Astrocyte (in vitro differentiated cells and primary cell): ENCODE results near the gene ITGAV. TPM values are rescaled to one million over a fixed set of nuclear protein-coding genes. Genes with fewer than 3 reads are reported as not detected.

Experiments
- DNase-seq: peaks from one replicate; pipeline ENCODE4 v3.0.0-alpha.2; 2010; ENCODE audit warnings: low read depth
- FAIRE-seq: peaks from 2 replicates; lab custom pipeline; 2011; peaks lifted over from hg19 to GRCh38; lab: Jason Lieb, UNC
- H2AFZ ChIP-seq: 2 replicates; pipeline ENCODE4 v1.6.0; 2012; ENCODE audit warnings: low read depth, low read length, inconsistent platforms
- H3K27ac ChIP-seq: 2 replicates; pipeline ENCODE4 v1.5.1; 2011; ENCODE audit warnings: low read depth, low read length, inconsistent platforms
- H3K27me3 ChIP-seq: 2 replicates; pipeline ENCODE4 v1.6.0; 2011; ENCODE audit warnings: low read length, inconsistent platforms; ENCODE audit not compliant: insufficient read depth
- H3K36me3 ChIP-seq: 2 replicates; pipeline ENCODE4 v1.5.1; 2011; ENCODE audit warnings: low read length, inconsistent platforms; ENCODE audit not compliant: insufficient read depth
- H3K4me1 ChIP-seq: 2 replicates; pipeline ENCODE4 v1.5.1; 2011; ENCODE audit warnings: low read length, inconsistent platforms; ENCODE audit not compliant: insufficient read depth
- H3K4me2 ChIP-seq: 2 replicates; pipeline ENCODE4 v1.6.0; 2012; ENCODE audit warnings: low read length, inconsistent platforms
- H3K4me3 ChIP-seq: 2 replicates; pipeline ENCODE4 v1.5.1; 2011; ENCODE audit warnings: low read depth, mild to moderate bottlenecking, low read length, inconsistent platforms; ENCODE audit not compliant: insufficient read depth
- H3K79me2 ChIP-seq: 2 replicates; pipeline ENCODE4 v1.6.0; 2012; ENCODE audit warnings: mild to moderate bottlenecking, low read length, inconsistent platforms; ENCODE audit not compliant: insufficient read depth
- H3K9ac ChIP-seq: 2 replicates; pipeline ENCODE4 v1.6.0; 2012; ENCODE audit warnings: mild to moderate bottlenecking, low read length, inconsistent platforms
- H3K9me3 ChIP-seq: 2 replicates; pipeline ENCODE4 v1.5.1; 2012; ENCODE audit warnings: low read depth, mild to moderate bottlenecking, low read length, inconsistent platforms; ENCODE audit not compliant: insufficient read depth
- H4K20me1 ChIP-seq: 2 replicates; pipeline ENCODE4 v1.6.0; 2012; ENCODE audit warnings: low read length, inconsistent platforms; ENCODE audit not compliant: insufficient read depth
- H3K27ac Mint-ChIP-seq: one replicate; pipeline ENCODE4 v1.8.0; 2021; ENCODE audit warnings: mild to moderate bottlenecking, mixed read lengths; ENCODE audit not compliant: unreplicated experiment
- H3K27me3 Mint-ChIP-seq: one replicate; pipeline ENCODE4 v1.8.0; 2021; ENCODE audit warnings: low read depth, mixed read lengths; ENCODE audit not compliant: unreplicated experiment
- H3K36me3 Mint-ChIP-seq: one replicate; pipeline ENCODE4 v1.8.0; 2021; ENCODE audit warnings: low read depth, mixed read lengths; ENCODE audit not compliant: unreplicated experiment
- H3K4me1 Mint-ChIP-seq: one replicate; pipeline ENCODE4 v1.8.0; 2021; ENCODE audit warnings: low read depth, mixed read lengths; ENCODE audit not compliant: unreplicated experiment
- H3K4me3 Mint-ChIP-seq: one replicate; pipeline ENCODE4 v1.8.0; 2021; ENCODE audit warnings: mild to moderate bottlenecking, moderate library complexity, mixed read lengths; ENCODE audit not compliant: unreplicated experiment
- H3K9me3 Mint-ChIP-seq: one replicate; pipeline ENCODE4 v1.8.0; 2021; ENCODE audit warnings: mild to moderate bottlenecking, mixed read lengths; ENCODE audit not compliant: unreplicated experiment
- EZH2 ChIP-seq: IDR thresholded peaks from 2 replicates; pipeline ENCODE4 v1.6.1; 2012; ENCODE audit warnings: mild to moderate bottlenecking, low read length, inconsistent platforms; ENCODE audit not compliant: insufficient read depth
- total RNA-seq: library from RNA; stranded (reverse); gene quantifications from 2 replicates; pipeline ENCODE4 v1.2.1, GENCODE V29; 2021
- TF ChIP-seq, protein P1 (sequence below): IDR thresholded peaks from 2 replicates; pipeline ENCODE4 v1.5.1; 2011; ENCODE audit warnings: low read depth, mild to moderate bottlenecking, inconsistent platforms, low read length, moderate library complexity; ENCODE audit not compliant: insufficient read depth

The ITGAV gene
- total RNA-seq, 1 donor from 2014 or later = 661 TPM

DNA sequence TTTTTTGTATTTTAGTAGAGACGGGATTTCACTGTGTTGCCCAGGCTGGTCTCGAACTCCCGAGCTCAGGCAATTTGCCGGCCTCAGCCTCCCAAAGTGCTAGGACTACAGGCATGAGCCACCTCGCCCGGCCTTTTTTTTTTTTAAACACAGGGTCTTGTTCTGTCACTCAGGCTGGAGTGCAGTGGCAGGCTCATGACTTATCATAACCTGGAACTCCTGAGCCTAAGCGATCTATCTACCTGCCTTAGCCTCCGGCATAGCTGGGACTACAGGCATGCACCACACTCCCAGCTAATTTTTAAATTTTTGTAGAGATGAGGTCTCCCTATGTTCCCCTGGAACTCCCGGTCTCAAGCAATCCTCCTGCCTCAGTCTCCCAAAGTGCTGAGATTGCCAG, 1.4 kb upstream of the ITGAV start:
- Histone ChIP-seq H3K27ac (no peak overlapping the region), H3K79me2 (peaks cover 52% of the 10 kb centered on the region), H3K4me3 (no peak overlapping the region), H3K4me1 (peaks cover 9% of the 10 kb centered on the region), H2AFZ (no peak overlapping the region), H3K27me3 (no peaks in the 10 kb centered on the region), H4K20me1 (peaks cover 30% of the 10 kb centered on the region), H3K4me2 (no peak overlapping the region), H3K9ac (no peak overlapping the region), H3K9me3 (no peaks in the 10 kb centered on the region), H3K36me3 (no peaks in the 10 kb centered on the region)
- TF ChIP-seq EZH2 = no peak
- TF ChIP-seq, protein P1, sequence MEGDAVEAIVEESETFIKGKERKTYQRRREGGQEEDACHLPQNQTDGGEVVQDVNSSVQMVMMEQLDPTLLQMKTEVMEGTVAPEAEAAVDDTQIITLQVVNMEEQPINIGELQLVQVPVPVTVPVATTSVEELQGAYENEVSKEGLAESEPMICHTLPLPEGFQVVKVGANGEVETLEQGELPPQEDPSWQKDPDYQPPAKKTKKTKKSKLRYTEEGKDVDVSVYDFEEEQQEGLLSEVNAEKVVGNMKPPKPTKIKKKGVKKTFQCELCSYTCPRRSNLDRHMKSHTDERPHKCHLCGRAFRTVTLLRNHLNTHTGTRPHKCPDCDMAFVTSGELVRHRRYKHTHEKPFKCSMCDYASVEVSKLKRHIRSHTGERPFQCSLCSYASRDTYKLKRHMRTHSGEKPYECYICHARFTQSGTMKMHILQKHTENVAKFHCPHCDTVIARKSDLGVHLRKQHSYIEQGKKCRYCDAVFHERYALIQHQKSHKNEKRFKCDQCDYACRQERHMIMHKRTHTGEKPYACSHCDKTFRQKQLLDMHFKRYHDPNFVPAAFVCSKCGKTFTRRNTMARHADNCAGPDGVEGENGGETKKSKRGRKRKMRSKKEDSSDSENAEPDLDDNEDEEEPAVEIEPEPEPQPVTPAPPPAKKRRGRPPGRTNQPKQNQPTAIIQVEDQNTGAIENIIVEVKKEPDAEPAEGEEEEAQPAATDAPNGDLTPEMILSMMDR = no peak
- H3K9me3 Mint-ChIP-seq = no peaks in the 10 kb centered on the region
- DNase-seq = no peak
- H3K27ac Mint-ChIP-seq = peak overlapping the region; percentile 89
- FAIRE-seq = no peak
- H3K27me3 Mint-ChIP-seq = no peaks in the 10 kb centered on the region
- H3K4me3 Mint-ChIP-seq = peak overlapping the region; percentile 74
- peaks cover 13% of the 10 kb centered on the region for H3K36me3 Mint-ChIP-seq
- H3K4me1 Mint-ChIP-seq = peaks cover 15% of the 10 kb centered on the region

DNA sequence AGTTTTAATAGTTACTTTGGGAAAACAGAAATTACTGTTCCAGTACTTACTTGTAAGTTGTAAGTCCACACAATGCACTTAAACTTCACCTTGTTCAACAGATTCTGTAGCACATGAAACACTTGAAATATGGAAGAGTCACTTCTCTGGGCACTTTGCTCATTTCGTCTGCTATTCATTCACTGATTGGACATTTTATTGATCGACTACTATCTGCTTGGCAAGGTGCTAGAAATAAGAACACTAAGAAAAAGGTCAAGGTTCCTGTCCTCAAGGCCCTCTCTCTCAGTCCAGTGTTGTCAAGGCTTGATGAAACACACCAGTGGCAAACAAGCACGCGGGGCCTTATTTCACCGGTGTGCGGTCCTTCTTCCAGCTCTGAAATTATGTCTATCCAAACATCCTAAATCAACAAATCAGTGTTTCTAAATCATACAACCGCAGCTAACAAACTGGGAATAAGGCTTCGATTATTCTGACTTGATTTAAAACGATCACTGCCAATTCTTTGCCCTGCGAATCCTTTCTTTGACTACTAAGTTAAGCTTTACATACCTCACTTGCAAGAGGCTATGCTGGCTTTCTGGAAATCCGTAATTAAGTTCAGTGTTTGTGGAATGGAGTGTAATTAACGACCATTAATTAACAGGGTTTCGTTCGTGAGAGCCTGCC, 780 bp upstream of the ITGAV start:
- peaks cover 18% of the 10 kb centered on the region for H3K4me1 Mint-ChIP-seq
- Histone ChIP-seq H3K9ac (peak overlapping the region; percentile 98), H3K79me2 (peaks cover 58% of the 10 kb centered on the region), H2AFZ (peak overlapping the region; percentile 76), H3K4me3 (peak overlapping the region; percentile 91), H3K4me1 (peaks cover 13% of the 10 kb centered on the region), H3K36me3 (no peaks in the 10 kb centered on the region), H3K27ac (peak overlapping the region; percentile 96), H3K4me2 (peak overlapping the region; percentile 90), H3K27me3 (no peaks in the 10 kb centered on the region), H4K20me1 (peaks cover 37% of the 10 kb centered on the region), H3K9me3 (no peaks in the 10 kb centered on the region)
- peak overlapping the region; percentile 89 for H3K27ac Mint-ChIP-seq
- H3K4me3 Mint-ChIP-seq = peak overlapping the region; percentile 74
- H3K9me3 Mint-ChIP-seq = no peaks in the 10 kb centered on the region
- H3K27me3 Mint-ChIP-seq = no peaks in the 10 kb centered on the region
- no peak for DNase-seq
- FAIRE-seq = peak; percentile 23
- TF ChIP-seq, protein P1 = no peak
- no peak for TF ChIP-seq EZH2
- H3K36me3 Mint-ChIP-seq = peaks cover 15% of the 10 kb centered on the region

DNA sequence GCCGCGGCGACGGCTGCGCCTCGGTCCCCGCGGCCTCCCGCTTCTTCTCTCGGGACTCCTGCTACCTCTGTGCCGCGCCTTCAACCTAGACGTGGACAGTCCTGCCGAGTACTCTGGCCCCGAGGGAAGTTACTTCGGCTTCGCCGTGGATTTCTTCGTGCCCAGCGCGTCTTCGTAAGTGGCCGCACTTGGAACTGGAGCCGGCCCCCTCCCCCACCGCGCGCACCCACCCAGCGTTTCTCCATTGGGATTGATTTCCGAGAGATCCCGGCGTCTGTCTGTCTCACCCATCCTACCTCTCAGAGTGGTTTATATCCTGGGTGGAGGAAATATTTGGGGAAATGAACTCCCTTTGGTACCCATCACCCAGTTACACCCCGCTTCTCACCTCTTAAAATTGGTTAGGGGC, 498 bp downstream of the ITGAV start:
- no peak for FAIRE-seq
- H3K79me2 ChIP-seq = peaks cover 71% of the 10 kb centered on the region
- H3K27me3 Mint-ChIP-seq = no peaks in the 10 kb centered on the region

More for the DNA sequence above, 498 bp downstream of the ITGAV start:
- Histone ChIP-seq H3K27me3 (no peaks in the 10 kb centered on the region), H3K4me3 (peak overlapping the region; percentile 91), H3K36me3 (no peaks in the 10 kb centered on the region), H3K4me2 (peak overlapping the region; percentile 90), H3K4me1 (peaks cover 26% of the 10 kb centered on the region), H4K20me1 (peaks cover 49% of the 10 kb centered on the region), H3K27ac (peak overlapping the region; percentile 96), H3K9ac (peak overlapping the region; percentile 98), H3K9me3 (no peaks in the 10 kb centered on the region), H2AFZ (peak overlapping the region; percentile 76)
- H3K27ac Mint-ChIP-seq = peak overlapping the region; percentile 93
- peak overlapping the region; percentile 98 for H3K4me3 Mint-ChIP-seq
- TF ChIP-seq EZH2 = no peak
- TF ChIP-seq, protein P1 = no peak
- no peaks in the 10 kb centered on the region for H3K9me3 Mint-ChIP-seq
- peaks cover 25% of the 10 kb centered on the region for H3K4me1 Mint-ChIP-seq
- DNase-seq = no peak
- peaks cover 15% of the 10 kb centered on the region for H3K36me3 Mint-ChIP-seq
